K562 (cell line): ENCODE results near the gene RALGPS1.

ENCODE experiments used
- CC2D1A ChIP-seq: fragments of 450-650 bp; IDR thresholded peaks from 2 replicates; pipeline ENCODE4 v1.6.1; 2017; ENCODE audit warnings: mild to moderate bottlenecking
- FOSL1 ChIP-seq: fragments of 200-800 bp; sonication (Bioruptor generic); conservative IDR thresholded peaks from 2 replicates; pipeline ENCODE4 v1.6.1; 2016; ENCODE audit warnings: missing genetic modification characterization, missing compliant biosample characterization
- MEF2A ChIP-seq: IDR thresholded peaks from 2 replicates; pipeline ENCODE4 v1.6.1; 2011; ENCODE audit warnings: low read depth, mild to moderate bottlenecking, low read length, moderate library complexity; ENCODE audit not compliant: control insufficient read depth
- NFE2L1 ChIP-seq: fragments of 450-650 bp; IDR thresholded peaks from 2 replicates; pipeline ENCODE4 v1.6.1; 2016; ENCODE audit warnings: missing genetic modification characterization, low read depth, mild to moderate bottlenecking, missing compliant biosample characterization, moderate library complexity, borderline replicate concordance
- RB1 ChIP-seq: fragments of 450-650 bp; IDR thresholded peaks from 2 replicates; pipeline ENCODE4 v1.6.1; 2017; ENCODE audit warnings: low read depth, mild to moderate bottlenecking
- SMC3 ChIP-seq: conservative IDR thresholded peaks from 2 replicates; pipeline ENCODE4 v1.6.1; 2011; ENCODE audit warnings: low read depth, low read length, improper control_type of control experiment; ENCODE audit not compliant: insufficient read depth
- TBL1XR1 ChIP-seq, 2 experiments: IDR thresholded peaks; 2 replicates each; pipeline ENCODE4 v1.6.1; 2012; ENCODE audit warnings: improper control_type of control experiment in 2 of 2, low read length in 2 of 2, mild to moderate bottlenecking in 1 of 2
- TBP ChIP-seq: optimal IDR thresholded peaks from 2 replicates; pipeline ENCODE3; 2011; ENCODE audit warnings: low read depth, low read length, improper control_type of control experiment
- ZFP30 ChIP-seq: fragments of 250-450 bp; sonication (Bioruptor Pico); IDR thresholded peaks from 2 replicates; pipeline ENCODE4 v1.8.0; 2022; ENCODE audit warnings: moderate library complexity, mild to moderate bottlenecking, inconsistent platforms, borderline replicate concordance
- ZNF584 ChIP-seq: fragments of 200-800 bp; sonication (Bioruptor generic); IDR thresholded peaks from 2 replicates; pipeline ENCODE4 v1.6.1; 2016; ENCODE audit warnings: low read depth, mild to moderate bottlenecking, missing genetic modification characterization, missing compliant biosample characterization
- TF ChIP-seq, protein P1 (sequence below), 3 experiments: IDR thresholded peaks in 2 of 3; conservative IDR thresholded peaks in 1 of 3; 2 replicates each; pipeline ENCODE4 v1.5.1; 2011 to 2012; ENCODE audit warnings: low read length in 3 of 3, mild to moderate bottlenecking in 3 of 3, control low read depth in 2 of 3, improper control_type of control experiment in 1 of 3, inconsistent platforms in 1 of 3, low read depth in 1 of 3, mixed read lengths in 1 of 3, moderate library complexity in 1 of 3; ENCODE audit not compliant: insufficient read depth in 2 of 3
- TF ChIP-seq, protein P2 (sequence below): sonication (generic); formaldehyde crosslinking; IDR thresholded peaks from 2 replicates; pipeline ENCODE4 v1.8.0; 2022; ENCODE audit warnings: missing genetic modification reagents, mild to moderate bottlenecking, borderline replicate concordance
- TF ChIP-seq, protein P3 (sequence below): fragments of 450-650 bp; formaldehyde crosslinking; IDR thresholded peaks from 2 replicates; pipeline ENCODE4 v1.4.0; 2020; ENCODE audit warnings: mild to moderate bottlenecking, moderate library complexity

- TF ChIP-seq MEF2A (no peak), CC2D1A (no peak), SMC3 (no peak), TBP (no peak), TBL1XR1 (IDR thresholded peaks at IDR 0.05; ENCODE audit: low read length in 2 of 2) (no peak), FOSL1 (tag) (no peak), NFE2L1 (no peak), ZNF584 (CRISPR knock-in tag) (no peak), RB1 (no peak), ZFP30 (CRISPR knock-in tag) (no peak)
- TF ChIP-seq, protein P1, sequence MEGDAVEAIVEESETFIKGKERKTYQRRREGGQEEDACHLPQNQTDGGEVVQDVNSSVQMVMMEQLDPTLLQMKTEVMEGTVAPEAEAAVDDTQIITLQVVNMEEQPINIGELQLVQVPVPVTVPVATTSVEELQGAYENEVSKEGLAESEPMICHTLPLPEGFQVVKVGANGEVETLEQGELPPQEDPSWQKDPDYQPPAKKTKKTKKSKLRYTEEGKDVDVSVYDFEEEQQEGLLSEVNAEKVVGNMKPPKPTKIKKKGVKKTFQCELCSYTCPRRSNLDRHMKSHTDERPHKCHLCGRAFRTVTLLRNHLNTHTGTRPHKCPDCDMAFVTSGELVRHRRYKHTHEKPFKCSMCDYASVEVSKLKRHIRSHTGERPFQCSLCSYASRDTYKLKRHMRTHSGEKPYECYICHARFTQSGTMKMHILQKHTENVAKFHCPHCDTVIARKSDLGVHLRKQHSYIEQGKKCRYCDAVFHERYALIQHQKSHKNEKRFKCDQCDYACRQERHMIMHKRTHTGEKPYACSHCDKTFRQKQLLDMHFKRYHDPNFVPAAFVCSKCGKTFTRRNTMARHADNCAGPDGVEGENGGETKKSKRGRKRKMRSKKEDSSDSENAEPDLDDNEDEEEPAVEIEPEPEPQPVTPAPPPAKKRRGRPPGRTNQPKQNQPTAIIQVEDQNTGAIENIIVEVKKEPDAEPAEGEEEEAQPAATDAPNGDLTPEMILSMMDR (IDR thresholded peaks at IDR 0.05 in 2 of 3, conservative IDR thresholded peaks at IDR 0.05 in 1 of 3; ENCODE audit: insufficient read depth in 2 of 3, low read depth in 1 of 3, low read length in 3 of 3), result no peak
- TF ChIP-seq, protein P2, sequence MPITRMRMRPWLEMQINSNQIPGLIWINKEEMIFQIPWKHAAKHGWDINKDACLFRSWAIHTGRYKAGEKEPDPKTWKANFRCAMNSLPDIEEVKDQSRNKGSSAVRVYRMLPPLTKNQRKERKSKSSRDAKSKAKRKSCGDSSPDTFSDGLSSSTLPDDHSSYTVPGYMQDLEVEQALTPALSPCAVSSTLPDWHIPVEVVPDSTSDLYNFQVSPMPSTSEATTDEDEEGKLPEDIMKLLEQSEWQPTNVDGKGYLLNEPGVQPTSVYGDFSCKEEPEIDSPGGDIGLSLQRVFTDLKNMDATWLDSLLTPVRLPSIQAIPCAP (CRISPR knock-in tag), result no peak
- TF ChIP-seq, protein P3, sequence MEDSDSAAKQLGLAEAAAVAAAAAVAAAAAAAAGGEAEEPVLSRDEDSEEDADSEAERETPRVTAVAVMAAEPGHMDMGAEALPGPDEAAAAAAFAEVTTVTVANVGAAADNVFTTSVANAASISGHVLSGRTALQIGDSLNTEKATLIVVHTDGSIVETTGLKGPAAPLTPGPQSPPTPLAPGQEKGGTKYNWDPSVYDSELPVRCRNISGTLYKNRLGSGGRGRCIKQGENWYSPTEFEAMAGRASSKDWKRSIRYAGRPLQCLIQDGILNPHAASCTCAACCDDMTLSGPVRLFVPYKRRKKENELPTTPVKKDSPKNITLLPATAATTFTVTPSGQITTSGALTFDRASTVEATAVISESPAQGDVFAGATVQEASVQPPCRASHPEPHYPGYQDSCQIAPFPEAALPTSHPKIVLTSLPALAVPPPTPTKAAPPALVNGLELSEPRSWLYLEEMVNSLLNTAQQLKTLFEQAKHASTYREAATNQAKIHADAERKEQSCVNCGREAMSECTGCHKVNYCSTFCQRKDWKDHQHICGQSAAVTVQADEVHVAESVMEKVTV (CRISPR knock-in tag), result no peak
Measured at GRCh38 chr9:127133739-127134167, 219.2 kb downstream of the RALGPS1 start.
